H1 (cell line): Measurements from ENCODE around the gene KCTD17.

Experiments used
- GTF2F1 ChIP-seq: IDR thresholded peaks from 2 replicates; pipeline ENCODE4 v1.6.1; 2012; ENCODE audit warnings: low read depth, low read length, improper control_type of control experiment, borderline replicate concordance
- MAFK ChIP-seq: IDR thresholded peaks from 2 replicates; pipeline ENCODE4 v1.6.1; 2012; ENCODE audit warnings: low read depth, mild to moderate bottlenecking, improper control_type of control experiment, low read length
- POLR2AphosphoS5 ChIP-seq: IDR thresholded peaks from 2 replicates; pipeline ENCODE4 v1.6.1; 2011; ENCODE audit warnings: low read depth, low read length
- POU5F1 ChIP-seq: IDR thresholded peaks from 2 replicates; pipeline ENCODE4 v1.6.1; 2011; ENCODE audit warnings: low read depth, mild to moderate bottlenecking, low read length, moderate library complexity
- SUZ12 ChIP-seq: fragments of 200-600 bp; sonication (generic); IDR thresholded peaks from 2 replicates; pipeline ENCODE4 v1.6.1; 2012; ENCODE audit warnings: mild to moderate bottlenecking, inconsistent platforms, low read length, moderate library complexity, mixed read lengths
- TBP ChIP-seq: IDR thresholded peaks from 2 replicates; pipeline ENCODE4 v1.6.1; 2011; ENCODE audit warnings: low read depth, low read length, improper control_type of control experiment
- ZNF274 ChIP-seq: IDR thresholded peaks from 2 replicates; pipeline ENCODE4 v1.7.0; 2012; ENCODE audit warnings: low read length, borderline replicate concordance; ENCODE audit errors: extremely low read depth
- TF ChIP-seq, protein P1 (sequence below), 3 experiments: IDR thresholded peaks; 1 replicate in 2 of 3; 2 replicates in 1 of 3; pipeline versions ENCODE4 v1.5.1 to v1.6.1; 2011; ENCODE audit warnings: low read length in 3 of 3, mild to moderate bottlenecking in 3 of 3, inconsistent platforms in 2 of 3, low read depth in 1 of 3, moderate library complexity in 1 of 3; ENCODE audit not compliant: insufficient read depth in 1 of 3; ENCODE audit errors: control extremely low read depth in 1 of 3
- TF ChIP-seq, protein P2 (sequence below): IDR thresholded peaks from 2 replicates; pipeline ENCODE4 v1.6.1; 2011; ENCODE audit warnings: low read length, improper control_type of control experiment
- TF ChIP-seq, protein P3 (sequence below): IDR thresholded peaks from 2 replicates; pipeline ENCODE4 v1.6.1; 2012; ENCODE audit warnings: inconsistent platforms

DNA sequence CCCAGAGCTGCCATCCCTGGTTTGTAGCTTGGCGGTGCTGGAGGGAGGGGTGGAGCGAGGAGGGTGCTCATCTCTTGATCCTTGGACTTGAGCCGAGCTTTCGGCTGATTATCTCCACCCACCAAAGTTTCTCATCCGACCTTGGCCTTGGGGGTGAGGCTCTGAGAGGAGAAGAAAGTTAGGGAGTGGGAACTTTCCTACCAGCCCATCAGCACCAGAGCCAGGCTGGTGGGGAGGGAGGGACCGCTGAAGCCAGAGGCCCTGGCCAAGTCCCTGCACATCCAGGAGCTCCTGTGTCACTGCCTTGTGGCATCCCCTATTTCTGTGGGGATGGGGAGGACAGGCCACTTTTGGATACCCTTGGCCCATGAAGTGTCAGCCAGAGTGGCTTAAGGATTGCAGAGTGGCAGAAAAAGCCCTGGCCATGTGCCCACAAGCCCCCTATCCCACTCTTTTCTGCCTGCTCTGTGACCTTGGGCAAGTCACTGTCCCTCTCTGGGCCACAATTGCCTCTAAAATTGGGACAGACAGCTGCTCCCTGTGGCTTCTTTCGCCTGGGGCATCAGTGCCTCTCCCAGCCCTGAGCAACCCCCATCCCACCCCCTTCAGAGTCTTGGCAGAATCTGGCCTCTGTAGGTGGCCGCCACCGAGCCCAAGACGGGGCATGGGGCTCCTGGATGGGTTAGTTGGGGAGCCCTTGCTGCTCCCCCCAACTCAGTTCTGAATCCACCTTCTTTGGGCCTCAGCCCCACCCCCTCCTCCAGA lies 10.3 kb downstream of the KCTD17 start:
- no peak for TF ChIP-seq SUZ12
- TF ChIP-seq, protein P1, sequence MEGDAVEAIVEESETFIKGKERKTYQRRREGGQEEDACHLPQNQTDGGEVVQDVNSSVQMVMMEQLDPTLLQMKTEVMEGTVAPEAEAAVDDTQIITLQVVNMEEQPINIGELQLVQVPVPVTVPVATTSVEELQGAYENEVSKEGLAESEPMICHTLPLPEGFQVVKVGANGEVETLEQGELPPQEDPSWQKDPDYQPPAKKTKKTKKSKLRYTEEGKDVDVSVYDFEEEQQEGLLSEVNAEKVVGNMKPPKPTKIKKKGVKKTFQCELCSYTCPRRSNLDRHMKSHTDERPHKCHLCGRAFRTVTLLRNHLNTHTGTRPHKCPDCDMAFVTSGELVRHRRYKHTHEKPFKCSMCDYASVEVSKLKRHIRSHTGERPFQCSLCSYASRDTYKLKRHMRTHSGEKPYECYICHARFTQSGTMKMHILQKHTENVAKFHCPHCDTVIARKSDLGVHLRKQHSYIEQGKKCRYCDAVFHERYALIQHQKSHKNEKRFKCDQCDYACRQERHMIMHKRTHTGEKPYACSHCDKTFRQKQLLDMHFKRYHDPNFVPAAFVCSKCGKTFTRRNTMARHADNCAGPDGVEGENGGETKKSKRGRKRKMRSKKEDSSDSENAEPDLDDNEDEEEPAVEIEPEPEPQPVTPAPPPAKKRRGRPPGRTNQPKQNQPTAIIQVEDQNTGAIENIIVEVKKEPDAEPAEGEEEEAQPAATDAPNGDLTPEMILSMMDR (IDR thresholded peaks at IDR 0.05; ENCODE audit: control extremely low read depth in 1 of 3, insufficient read depth in 1 of 3, low read depth in 1 of 3, low read length in 3 of 3) = no peak
- TF ChIP-seq, protein P2, sequence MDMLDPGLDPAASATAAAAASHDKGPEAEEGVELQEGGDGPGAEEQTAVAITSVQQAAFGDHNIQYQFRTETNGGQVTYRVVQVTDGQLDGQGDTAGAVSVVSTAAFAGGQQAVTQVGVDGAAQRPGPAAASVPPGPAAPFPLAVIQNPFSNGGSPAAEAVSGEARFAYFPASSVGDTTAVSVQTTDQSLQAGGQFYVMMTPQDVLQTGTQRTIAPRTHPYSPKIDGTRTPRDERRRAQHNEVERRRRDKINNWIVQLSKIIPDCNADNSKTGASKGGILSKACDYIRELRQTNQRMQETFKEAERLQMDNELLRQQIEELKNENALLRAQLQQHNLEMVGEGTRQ = no peak
- TF ChIP-seq POLR2AphosphoS5 = no peak
- no peak for TF ChIP-seq MAFK
- TF ChIP-seq GTF2F1 = no peak
- no peak for TF ChIP-seq TBP
- no peak for TF ChIP-seq POU5F1
- TF ChIP-seq, protein P3, sequence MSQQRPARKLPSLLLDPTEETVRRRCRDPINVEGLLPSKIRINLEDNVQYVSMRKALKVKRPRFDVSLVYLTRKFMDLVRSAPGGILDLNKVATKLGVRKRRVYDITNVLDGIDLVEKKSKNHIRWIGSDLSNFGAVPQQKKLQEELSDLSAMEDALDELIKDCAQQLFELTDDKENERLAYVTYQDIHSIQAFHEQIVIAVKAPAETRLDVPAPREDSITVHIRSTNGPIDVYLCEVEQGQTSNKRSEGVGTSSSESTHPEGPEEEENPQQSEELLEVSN = no peak
- no peak for TF ChIP-seq ZNF274
